Right atrium auricular region (tissue), 2 donors: ENCODE data around the gene PSMD4. TPM values are rescaled to one million over a fixed set of nuclear protein-coding genes. Genes with fewer than 3 reads are reported as not detected.
A peak's percentile ranks its signal among the peaks of the same experiment; 100 is the strongest.

Source experiments
- DNase-seq: peaks from one replicate; pipeline ENCODE4 v3.0.0-alpha.2; 2019; ENCODE audit warnings: low spot score
- H3K27ac ChIP-seq, 2 donors: fragments of 200-600 bp; sonication (generic); 1 replicate in 1 of 2; 2 replicates in 1 of 2; pipeline ENCODE4 v1.5.1; 2016 to 2019
- H3K27me3 ChIP-seq, 2 donors: fragments of 200-600 bp; sonication (generic); one replicate each; pipeline versions ENCODE4 v1.5.1 to v1.6.0; 2017 to 2019
- H3K36me3 ChIP-seq: fragments of 200-600 bp; sonication (generic); one replicate; pipeline ENCODE4 v1.5.1; 2016
- H3K4me1 ChIP-seq, 2 donors: fragments of 200-600 bp; sonication (generic); one replicate each; pipeline versions ENCODE4 v1.5.1 to v1.6.0; 2017 to 2019
- H3K4me3 ChIP-seq, 2 donors: fragments of 200-600 bp; sonication (generic); 1 replicate in 1 of 2; 2 replicates in 1 of 2; pipeline ENCODE4 v1.5.1; 2017 to 2019; ENCODE audit warnings: mild to moderate bottlenecking in 1 of 2, moderate library complexity in 1 of 2
- H3K9me3 ChIP-seq, 2 donors: fragments of 200-600 bp; sonication (generic); one replicate each; pipeline ENCODE4 v1.5.1; 2019
- CTCF ChIP-seq, 2 donors: fragments of 200-600 bp; sonication (generic); IDR thresholded peaks; one replicate each; pipeline ENCODE4 v1.5.1; 2019; ENCODE audit warnings: antibody characterized with exemption in 2 of 2
- total RNA-seq, 2 donors: library from RNA; depleted of rRNA; stranded (reverse); fragments of >200 nt; gene quantifications; one replicate each; pipeline ENCODE4 v1.1.0, GENCODE V29; 2016

Gene PSMD4
- total RNA-seq, 2 donors from 2014 or later: 109 to 157 TPM

GRCh38 chr1:151277249-151277648, 22.7 kb downstream of the PSMD4 start:
- Histone ChIP-seq H3K27ac (no peak overlapping the region), H3K36me3 (no peaks in the 10 kb centered on the region), H3K4me3 (no peak overlapping the region), H3K4me1 (peaks cover 0 to 5% of the 10 kb centered on the region in 2 donors), H3K27me3 (no peaks in the 10 kb centered on the region), H3K9me3 (no peaks in the 10 kb centered on the region)
- no peak for TF ChIP-seq CTCF (IDR thresholded peaks at IDR 0.05)
- no peak for DNase-seq

DNA sequence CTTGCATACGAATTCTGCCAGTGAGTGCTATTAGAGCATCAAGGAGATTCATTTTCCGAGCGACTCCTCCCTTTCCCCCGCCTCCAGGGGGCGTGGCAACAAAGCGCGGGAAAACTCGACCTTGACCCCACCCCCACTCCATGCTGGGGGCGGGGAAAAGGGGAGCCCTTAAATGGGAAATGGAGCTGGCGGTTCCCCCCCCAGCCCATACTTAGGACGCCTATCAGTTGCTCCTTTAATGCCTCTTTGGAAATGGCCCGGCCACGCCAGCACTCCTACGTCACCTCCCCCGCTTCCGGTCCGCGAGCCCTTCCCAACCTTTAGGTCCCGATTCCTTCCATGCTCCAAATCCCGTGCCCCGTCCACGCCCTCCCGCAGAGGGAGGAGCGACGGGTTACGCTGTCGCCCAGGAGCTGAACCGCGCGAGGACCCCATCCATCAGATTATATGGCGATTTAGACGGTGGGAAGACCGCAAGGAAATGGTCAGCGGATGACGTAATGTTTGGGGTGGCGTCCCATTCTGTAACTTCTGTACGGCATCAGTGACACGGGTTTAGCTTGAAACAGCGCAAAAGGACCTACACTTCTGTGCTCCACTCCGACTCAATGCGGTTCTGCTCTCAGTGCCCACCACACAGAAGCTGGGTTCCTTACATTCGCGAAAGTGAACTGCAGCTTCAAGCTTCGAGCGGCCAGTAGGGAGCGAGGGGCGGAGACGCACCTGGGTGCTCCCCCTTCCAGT, 26.9 kb downstream of the PSMD4 start:
- Histone ChIP-seq H3K27me3 (no peaks in the 10 kb centered on the region), H3K4me1 (peaks cover 0 to 22% of the 10 kb centered on the region in 2 donors), H3K4me3 (peak overlapping the region; percentile 70 to 75), H3K27ac (peak overlapping the region; percentile 97 to 99), H3K36me3 (peaks cover 9% of the 10 kb centered on the region), H3K9me3 (no peaks in the 10 kb centered on the region)
- peak; percentile 32 to 61 for TF ChIP-seq CTCF (IDR thresholded peaks at IDR 0.05)
- DNase-seq: peak; percentile 99

DNA sequence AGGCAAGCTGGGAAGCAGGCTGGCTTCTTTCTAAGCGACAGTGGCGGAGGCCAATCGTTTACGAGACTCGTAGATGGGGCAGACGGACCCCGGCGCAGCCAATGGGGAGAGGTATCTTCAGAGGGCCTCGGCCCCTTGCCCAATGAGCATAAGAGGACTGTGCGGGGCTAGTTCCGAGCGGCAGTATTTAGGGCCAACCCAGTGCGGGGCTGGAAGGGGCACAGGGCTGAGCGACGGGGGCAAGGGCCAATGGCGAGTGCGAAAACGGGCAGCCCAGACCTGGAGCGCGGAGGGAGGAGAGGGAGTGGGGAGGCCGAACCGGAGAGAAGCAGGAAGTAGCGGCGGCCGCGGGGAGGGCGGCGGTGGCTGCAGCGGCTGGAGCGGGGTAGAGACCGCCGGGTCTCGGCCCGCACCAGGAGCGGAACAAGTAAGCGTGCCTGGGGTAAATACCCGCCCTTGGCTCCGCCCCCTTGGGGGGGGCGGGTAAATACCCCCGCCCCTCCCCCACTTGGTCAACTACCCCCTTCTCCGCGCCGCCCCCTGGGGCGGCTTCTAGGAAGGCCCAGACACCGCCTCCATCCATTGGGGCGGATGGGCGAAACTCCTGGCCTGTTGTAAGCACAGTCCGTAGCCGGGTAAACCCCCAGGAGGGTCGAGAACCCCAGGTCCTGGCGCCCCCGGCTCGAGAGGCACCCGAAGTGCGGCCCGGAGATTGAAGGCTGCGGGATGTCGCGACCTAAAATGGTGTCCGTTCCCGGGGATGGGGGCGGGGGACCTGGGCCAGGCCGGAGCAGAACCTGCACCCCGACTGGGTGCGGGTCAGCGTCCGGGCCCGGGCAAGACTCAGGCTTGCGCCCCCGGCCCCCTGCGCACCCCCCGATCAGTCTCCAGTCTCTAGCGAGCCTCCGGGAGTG, 27.7 kb downstream of the PSMD4 start, which contains the start of gene ZNF687:
Gene ZNF687, plus strand, starts transcription at position 331 of the 914 bp plus-strand sequence. CDS start 3,993 bp downstream, outside the sequence.
- H3K27me3 ChIP-seq: no peaks in the 10 kb centered on the region
- DNase-seq: peak; percentile 100
- peak within 1 kb of the TSS; percentile 70 to 75 for H3K4me3 ChIP-seq
- peak within 1 kb of the TSS; percentile 97 to 99 for H3K27ac ChIP-seq
- peaks cover 17% of the 10 kb centered on the region for H3K36me3 ChIP-seq
- TF ChIP-seq CTCF (IDR thresholded peaks at IDR 0.05): no peak
- H3K4me1 ChIP-seq: peaks cover 0 to 22% of the 10 kb centered on the region in 2 donors
- H3K9me3 ChIP-seq: no peaks in the 10 kb centered on the region

GRCh38 chr1:151282883-151283725, 28.6 kb downstream of the PSMD4 start:
- no peak for TF ChIP-seq CTCF (IDR thresholded peaks at IDR 0.05)
- Histone ChIP-seq H3K9me3 (no peaks in the 10 kb centered on the region), H3K4me1 (peaks cover 0 to 22% of the 10 kb centered on the region in 2 donors), H3K27me3 (no peaks in the 10 kb centered on the region), H3K36me3 (peaks cover 26% of the 10 kb centered on the region), H3K27ac (peak overlapping the region; percentile 97 to 99), H3K4me3 (peak overlapping the region; percentile 70 to 75)
- no peak for DNase-seq

- Histone ChIP-seq H3K27me3 (no peaks in the 10 kb centered on the region), H3K36me3 (peaks cover 36% of the 10 kb centered on the region), H3K27ac (peak overlapping the region; percentile 97 to 99), H3K4me1 (peaks cover 0 to 22% of the 10 kb centered on the region in 2 donors), H3K9me3 (no peaks in the 10 kb centered on the region), H3K4me3 (no peak overlapping the region)
- no peak for TF ChIP-seq CTCF (IDR thresholded peaks at IDR 0.05)
- no peak for DNase-seq
Observed at GRCh38 chr1:151284013-151284577, 29.6 kb downstream of the PSMD4 start.
